Endometrial microvascular endothelial cells (primary cell): Measurements from ENCODE around the gene SEZ6L2. TPM values are rescaled to one million over a fixed set of nuclear protein-coding genes. Genes with fewer than 3 reads are reported as not detected.
"Not testable (repeated sequence)": the region's sequence is repeated elsewhere in the genome, so short reads cannot be mapped to it uniquely, and the experiment has no call there.

ENCODE experiments used
- in situ Hi-C: cut with HindIII; loops from 2 replicates; pipeline ENCODE4 v1.10.0; 2017; ENCODE audit warnings: low sequenced_read_pairs, low pct_unique_long_range_greater_than_20kb; ENCODE audit errors: inconsistent ontology term
- total RNA-seq: library from RNA; depleted of rRNA; stranded (reverse); fragments of >200 nt; gene quantifications from one replicate; pipeline ENCODE4 v1.2.3, GENCODE V29; 2015; ENCODE audit errors: inconsistent ontology term

SEZ6L2 gene
- total RNA-seq: 0.37 TPM

DNA sequence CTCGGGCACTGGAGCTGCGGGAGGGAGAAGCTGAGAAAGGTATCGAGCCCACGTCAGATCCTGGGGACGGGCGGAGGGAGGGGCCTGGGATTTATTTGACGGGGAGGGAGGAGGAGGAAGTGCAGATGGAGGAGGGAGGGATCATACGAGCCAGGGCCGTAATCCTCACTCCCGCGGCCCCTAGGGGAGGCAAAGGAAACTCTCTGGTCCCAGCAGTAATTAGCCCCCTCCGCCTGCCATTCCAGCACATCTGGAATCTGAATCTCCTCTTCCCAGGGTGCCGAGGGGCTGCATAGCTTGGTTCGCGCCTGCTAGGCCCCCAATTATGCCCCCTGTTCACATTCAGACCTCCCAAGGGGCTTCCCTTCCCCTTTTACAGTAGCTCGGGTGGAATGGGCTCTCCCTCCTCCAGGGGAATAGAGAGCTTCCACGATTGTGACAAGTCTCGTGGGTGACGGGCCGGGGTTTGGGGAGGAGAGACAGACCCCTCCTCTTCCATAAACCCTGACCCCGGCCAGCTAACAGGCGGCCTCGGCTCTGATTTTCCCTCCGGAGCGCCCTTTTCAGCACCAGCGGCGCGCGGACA is at the start of gene SEZ6L2:
Gene SEZ6L2 (minus strand): TSS at position 35 of the 586 bp plus-strand sequence. CDS start 531 bp downstream, outside the sequence.
- in situ Hi-C loops: no loop called here

DNA sequence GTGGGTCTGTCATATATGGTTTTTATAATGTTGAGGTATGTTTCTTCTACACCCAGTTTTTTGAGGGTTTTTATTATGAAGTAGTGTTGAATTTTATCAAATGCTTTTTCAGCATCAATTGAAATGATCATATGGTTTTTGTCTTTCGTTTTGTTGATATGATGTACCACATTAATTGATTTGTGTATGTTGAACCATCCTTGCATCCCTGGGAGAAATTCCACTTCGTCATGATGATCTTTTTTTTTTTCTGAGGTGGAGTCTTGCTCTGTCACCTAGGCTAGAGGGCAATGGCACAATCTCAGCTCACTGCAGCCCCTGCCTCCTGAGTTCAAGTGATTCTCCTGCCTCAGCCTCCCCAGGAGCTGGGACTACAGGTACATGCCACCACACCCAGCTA is 48.5 kb upstream of the SEZ6L2 start:
- in situ Hi-C loops: no loop called here

DNA sequence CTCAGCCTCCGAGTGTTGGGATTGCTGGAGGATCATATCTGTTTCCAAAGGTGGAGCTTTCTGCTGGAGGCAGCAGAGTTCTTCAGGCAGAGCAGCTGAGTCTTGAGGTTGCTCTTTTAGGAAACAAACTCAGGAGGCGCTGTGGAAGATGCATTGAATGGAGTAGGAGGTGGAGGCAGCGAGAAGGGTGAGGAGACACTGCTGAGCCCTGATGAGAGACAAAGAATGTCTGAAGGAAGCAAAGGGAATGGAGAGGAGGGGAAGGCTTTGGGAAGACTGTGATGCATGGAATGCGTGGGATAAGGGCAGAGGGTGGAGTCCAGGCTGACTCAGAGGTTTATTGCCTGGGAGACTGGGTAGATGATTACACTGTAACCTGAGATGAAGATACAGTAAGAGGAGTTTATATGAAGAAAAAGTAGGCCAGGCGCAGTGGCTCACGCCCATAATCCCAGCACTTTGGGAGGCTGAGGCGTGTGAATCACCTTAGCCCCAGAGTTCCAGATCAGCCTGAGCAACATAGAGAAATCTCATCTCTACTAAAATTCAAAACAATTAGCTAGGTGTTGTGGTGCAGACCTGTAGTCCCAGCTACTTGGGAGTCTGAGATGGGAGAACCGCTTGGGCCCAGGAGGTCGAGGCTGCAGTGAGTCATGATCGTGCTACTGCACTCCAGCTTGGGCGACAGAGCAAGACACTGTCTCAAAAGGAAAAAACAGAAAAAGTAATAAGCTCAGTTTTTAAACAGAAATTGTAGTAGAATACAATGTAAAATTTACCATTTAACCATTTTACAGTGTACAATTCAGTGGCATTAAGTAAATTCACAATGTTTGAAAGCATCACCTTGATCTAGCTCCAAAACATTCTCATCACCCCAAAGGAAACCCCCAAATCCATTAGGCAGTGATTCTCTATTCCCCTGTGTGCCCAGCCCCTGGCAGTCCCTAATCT is 44.8 kb upstream of the SEZ6L2 start:
- in situ Hi-C loops: no loop called here

DNA sequence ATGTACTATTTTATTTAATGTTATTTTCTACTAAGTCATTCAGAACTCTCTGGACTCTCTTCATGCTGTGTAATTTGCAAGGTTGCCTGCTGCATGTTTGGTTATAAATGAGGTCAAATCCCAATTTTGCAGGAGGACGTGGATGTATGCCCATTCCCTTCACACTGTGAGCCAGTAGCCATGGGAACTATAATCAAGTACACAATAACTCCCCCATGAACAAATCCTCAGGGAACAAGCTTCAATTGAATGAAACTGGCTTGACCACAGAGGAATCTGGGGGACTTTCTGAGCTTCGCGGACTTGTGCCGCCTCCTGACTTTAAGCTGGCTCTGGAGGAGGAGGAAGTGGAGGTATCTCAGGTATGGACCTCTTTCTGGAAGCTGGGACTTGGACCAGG is 41.3 kb upstream of the SEZ6L2 start:
- in situ Hi-C loops: no loop called here

DNA sequence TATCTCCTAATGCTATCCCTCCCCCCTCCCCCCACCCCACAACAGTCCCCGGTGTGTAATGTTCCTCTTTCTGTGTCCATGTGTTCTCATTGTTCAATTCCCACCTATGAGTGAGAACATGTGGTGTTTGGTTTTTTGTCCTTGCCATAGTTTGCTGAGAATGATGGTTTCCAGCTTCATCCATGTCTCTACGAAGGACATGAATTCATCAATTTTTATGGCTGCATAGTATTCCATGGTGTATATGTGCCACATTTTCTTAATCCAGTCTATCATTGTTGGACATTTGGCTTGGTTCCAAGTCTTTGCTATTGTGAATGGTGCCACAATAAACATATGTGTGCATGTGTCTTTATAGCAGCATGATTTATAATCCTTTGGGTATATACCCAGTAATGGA is 32.4 kb upstream of the SEZ6L2 start:
- in situ Hi-C loops: not testable (repeated sequence)

DNA sequence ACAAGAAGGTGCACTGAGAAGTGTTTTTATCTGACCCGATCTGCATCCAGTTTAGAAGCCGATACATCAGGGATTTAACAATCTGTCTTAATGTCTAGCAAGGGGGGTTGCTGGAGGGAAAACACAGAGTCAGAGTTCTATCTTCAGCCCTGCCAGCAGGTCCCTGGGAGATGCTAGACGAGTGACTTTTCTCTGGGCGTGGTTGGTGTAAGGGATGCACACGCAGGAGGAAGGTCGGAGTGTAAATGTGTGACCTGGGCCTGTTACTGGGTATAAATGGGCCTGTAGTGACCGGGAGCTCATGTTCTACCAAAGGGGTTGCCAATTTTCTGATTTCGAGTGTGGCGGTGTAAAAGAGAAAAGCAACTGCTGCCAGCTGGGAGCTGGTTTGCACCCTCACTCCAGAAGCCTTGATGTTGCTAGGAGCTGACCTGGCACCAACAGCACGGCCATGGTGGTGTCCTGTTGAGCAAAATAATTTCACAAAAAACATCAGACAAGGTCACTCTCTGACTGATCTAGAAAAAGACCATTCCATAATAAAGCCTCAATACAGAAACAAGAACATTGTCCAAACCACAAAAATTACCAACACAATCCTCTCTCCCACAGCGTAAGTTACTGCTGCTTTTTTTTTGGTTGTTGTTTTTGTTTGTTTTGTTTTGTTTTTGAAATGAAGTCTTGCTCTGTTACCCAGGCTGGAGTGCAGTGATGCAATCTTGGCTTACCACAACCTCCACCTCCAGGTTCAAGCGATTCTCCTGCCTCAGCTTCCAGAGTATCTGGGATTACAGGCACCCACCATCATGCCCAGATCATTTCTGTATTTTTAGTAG is 27.9 kb upstream of the SEZ6L2 start:
- in situ Hi-C loops: no loop called here

DNA sequence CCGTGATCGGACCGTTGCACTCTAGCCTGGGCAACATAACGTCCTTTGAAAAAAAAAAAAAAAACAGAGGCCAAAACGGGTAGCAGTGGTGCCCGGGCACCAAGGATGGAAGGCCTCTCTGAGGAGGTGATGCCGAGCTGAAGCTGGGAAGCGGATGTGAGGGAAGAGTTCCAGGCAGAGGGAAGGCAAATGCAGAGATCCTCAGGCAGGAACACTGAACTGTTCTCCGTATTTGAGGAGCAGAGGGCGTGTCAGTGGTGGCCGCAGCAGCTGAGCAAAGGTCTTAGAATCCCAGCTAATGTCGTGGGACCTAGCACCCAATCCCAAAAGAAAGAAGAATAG is 27.3 kb upstream of the SEZ6L2 start:
- in situ Hi-C loops: no loop called here

DNA sequence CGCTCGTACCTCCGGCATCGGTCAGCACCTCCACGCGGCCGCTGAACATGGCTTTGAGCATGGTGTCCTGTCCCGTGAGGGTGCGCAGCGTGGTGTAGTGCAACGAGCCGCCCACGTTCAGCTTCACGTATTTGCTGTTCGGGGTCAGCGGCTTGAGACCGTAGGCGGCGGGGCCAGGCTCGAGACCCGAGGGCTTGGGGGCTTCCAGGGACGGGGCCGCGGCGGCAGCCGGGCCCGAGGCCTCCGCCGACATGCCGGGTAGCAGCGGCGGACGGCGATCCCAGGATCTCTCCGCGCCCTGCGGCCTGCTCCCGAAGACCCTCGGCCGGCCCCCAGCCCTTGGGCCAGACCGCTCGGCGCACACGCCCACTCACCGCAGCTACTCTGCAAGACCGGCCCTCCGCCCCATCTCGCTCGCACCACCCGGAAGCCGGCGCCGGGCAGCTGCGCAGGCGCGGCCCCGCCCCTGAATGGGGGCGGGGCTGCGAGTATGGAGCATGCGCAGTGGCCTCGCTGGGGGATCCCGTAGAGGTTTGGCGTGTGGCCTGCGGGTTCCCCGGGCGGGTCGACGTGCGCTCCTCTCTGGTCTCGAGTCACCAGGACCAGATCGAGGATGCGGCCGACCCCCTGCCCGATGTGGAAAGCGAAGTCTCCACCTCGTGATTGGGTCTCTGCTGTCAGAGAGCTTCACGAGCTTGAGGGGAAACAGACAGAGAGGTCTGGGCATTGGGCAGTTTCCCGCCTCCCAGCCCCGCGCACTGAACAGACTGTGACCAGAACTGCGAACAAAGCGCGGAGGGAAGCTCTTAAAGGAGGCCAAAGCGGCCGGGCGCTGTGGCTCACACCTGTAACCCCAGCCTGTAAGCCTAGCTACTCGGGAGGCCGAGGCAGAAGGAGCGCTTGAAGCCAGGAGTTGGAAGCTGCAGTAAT is 26.7 kb upstream of the SEZ6L2 start, which contains the start of gene KCTD13:
Gene KCTD13 (minus strand): TSS at position 446 of the 930 bp plus-strand sequence. CDS start 193 bp downstream, at position 253.
- in situ Hi-C loops: no loop called here

DNA sequence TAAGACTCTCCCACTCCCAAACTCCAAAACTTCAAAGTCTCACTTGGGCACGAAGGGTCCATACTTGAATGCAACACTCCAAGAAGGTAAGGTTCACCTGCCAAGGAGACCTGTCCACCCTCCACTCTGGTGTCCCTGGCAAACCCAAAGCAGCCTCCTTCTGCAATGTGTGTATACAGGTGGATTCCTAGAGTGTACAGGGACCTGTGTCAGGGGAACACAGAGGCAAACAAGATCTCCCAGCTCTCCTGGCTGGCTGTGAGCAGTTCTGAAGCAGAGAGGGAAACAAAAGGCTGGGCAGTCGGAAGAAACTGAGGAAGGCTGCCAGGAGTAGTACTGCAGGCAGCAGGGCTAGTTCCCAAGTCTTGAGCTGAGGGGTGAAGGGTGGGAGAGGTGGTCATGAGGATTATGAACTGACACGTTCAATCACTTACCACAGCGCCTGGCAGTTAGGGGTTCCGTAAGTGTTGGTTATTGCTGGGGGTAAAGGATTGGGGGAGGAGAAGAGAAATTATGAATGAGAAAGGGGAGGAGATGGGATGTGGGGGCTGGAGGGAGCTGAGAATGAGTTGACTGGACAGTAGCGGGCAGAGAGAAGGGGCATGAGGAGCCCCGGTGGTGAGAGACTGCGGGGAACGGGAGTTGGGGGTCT is 25.9 kb upstream of the SEZ6L2 start:
- in situ Hi-C loops: no loop called here

DNA sequence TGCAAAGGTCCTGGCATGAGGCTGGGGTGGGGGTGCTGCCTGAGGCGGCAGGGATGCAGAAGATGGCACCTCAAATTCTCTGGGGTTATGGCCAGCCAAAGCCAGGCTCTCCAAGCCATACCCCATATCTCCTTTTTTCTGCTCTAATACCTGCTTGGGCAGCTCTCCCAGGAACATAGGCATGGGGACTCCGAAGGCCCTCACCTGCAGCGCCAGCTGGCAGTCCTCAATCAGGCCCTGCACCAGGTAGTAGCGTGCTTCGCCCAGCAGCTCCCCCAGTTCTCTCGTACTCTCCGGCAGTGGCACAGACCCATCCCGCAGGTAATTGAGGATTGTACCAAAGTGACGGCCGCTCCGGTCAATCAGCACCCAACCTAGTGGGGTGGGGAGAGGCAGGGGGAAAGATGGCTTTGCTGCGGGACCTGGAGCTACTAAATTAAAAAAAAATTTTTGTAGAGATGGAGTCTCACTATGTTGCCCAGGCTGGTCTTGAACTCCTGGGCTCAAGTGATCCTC is 23.7 kb upstream of the SEZ6L2 start:
- in situ Hi-C loops: no loop called here

DNA sequence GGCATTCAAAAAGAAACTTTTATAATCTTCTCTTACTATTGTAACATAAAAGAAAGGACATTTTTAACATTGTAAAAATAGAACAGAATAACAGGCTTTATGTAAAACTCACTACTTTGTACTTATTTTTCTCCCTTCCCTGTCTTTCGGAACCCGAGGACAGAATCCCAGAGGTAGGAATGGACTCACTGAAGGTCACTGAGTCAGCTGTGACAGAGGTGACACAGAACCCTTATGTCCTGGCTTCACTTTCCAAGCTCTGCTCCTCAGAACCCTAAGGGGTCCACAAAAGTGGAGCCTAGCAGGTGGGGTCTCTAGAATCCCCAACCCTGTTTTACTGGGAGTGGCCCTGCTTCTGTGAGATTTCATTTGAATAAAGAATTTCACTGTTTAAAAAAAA is 23.0 kb upstream of the SEZ6L2 start:
- in situ Hi-C loops: no loop called here

DNA sequence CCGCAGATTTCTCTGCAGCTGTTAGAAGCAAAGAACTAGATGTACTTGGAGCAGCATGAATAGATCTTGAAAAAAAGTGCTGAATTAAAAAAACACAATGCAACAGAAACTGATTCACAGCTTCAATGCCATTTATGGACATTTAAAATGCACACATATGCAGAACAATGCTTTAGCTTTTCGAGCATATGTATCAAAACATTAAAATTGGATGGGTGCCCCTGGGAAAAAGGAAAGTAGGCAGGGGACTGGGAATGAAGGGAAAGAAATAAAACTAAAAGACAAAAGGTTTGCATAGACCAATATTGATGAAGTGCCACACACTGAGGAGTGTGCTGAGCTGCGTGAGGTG is 21.7 kb upstream of the SEZ6L2 start:
- in situ Hi-C loops: no loop called here

DNA sequence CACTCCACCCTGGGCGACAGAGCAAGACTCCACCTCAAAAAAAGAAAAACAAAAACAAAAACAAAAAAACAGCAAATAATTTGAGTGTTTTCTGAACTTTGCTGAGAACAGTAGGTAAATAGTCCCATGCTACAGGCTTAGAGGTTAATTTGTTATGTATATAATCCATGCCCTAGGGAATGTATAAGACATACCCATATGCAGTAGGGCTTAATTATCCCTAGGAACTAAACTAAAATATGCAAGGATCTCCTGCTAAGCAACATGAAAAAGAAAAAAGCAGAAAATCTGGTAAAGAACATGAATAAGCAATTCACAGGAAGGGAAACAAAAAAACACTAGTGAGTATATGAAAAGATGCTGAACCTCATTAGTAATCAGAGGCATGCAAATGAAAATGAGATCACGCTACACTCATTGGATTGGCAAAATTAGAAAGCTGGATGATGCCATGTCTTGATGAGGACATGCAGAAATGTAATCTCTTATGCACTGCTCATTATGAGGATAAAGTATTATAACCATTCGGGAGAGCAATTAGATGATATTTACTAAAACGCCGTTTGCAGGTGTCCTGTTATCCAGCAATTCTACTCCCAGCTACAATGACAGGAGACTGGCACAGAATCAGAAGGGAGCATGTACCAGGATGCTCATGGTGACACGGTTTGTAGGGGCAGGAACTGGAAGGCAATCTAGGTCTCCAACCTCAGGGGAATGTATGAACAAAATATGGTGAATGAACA is 21.1 kb upstream of the SEZ6L2 start:
- in situ Hi-C loops: no loop called here

DNA sequence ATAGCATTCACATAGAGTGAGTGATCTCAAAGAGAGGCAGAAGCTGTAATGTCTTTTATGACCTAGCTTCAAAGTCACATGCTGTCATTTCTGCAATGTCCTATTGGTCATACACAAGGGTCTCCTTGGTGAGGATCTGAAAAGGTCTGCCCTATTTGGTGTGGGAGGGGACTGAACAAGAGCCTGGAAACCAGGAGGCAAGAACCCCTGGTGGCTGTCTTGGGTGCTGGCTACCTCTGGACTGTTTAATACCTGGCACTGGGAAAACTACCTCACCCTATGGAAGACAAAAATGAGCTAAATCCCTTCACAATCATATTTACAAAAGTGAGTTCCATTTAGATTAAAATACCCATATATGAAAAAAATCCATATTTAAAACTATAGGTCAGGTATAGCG is 17.6 kb upstream of the SEZ6L2 start:
- in situ Hi-C loops: no loop called here

DNA sequence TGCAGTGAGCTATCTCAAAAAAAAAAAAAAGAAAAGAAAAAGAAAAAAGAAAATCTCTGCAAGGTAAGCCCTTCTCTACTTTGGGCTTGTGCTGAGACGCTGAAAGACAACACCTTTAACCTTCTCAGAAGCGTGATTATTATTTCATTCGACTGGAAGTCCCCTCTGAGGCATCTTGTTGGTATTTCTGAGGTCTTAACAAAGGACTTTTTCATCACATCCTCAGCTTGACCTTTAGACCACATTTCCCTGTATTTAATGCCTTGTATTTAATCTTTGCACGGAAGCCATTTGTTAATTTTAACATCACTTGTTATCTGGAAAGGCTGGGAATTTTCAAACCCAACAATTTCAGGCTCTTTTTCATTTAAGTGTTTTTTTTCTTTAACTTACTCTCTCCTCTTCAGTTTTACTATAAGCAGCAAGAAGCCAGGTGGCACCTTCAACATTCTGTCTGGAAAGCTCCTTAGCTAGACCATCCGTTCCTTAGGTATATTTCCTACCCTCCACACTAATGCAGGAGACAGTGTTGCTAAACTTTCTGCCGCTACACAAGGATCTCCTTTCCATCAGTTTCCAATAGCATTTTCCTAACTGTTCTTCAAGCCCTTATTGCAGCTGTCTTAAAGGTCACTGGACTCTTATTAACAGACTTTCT is 16.4 kb upstream of the SEZ6L2 start:
- in situ Hi-C loops: no loop called here

DNA sequence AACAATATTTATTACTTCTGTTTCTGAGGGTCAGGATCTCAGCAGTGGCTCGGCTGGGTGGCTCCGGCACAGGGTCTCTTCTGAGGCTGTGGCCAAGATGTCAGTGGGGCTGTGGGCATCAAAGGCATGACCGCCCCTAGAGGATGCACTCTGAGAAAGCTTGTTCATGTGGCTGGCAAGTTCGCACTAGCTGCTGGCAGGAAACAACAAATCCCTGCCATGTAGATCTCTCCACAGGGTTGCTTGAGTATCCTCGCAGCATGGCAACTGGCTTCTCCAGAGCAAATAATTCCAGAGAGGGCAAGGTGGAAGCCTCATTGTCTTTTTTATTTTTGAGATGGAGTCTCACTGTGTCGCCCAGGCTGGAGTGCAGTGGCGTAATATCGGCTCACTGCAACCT is 14.2 kb upstream of the SEZ6L2 start:
- in situ Hi-C loops: no loop called here

DNA sequence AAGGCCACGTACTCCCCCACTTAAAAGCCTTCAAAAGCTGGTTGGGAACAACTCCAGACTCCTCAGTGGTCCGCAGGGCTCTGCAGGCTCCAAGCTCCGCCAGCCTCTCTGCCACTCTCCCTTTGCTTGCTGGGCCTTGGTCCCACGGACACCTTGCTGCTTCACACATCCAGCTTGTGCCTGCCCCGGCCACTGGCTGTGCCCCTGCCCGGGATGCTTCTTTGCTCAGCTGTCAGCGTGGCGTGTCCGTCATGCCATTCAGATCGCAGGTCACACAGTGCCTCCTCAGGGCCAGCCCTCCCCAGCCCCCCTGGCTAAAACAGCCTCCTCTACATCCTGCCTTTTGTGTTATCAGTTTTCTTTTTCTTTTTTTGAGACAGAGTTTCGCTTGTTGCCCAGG is 12.7 kb upstream of the SEZ6L2 start:
- in situ Hi-C loops: no loop called here
